ENCODE data around the gene KIF11.
A peak's percentile ranks its signal among the peaks of the same experiment; 100 is the strongest.
"Not testable (repeated sequence)": the region's sequence is repeated elsewhere in the genome, so short reads cannot be mapped to it uniquely, and the experiment has no call there.

The KIF11 gene

DNA sequence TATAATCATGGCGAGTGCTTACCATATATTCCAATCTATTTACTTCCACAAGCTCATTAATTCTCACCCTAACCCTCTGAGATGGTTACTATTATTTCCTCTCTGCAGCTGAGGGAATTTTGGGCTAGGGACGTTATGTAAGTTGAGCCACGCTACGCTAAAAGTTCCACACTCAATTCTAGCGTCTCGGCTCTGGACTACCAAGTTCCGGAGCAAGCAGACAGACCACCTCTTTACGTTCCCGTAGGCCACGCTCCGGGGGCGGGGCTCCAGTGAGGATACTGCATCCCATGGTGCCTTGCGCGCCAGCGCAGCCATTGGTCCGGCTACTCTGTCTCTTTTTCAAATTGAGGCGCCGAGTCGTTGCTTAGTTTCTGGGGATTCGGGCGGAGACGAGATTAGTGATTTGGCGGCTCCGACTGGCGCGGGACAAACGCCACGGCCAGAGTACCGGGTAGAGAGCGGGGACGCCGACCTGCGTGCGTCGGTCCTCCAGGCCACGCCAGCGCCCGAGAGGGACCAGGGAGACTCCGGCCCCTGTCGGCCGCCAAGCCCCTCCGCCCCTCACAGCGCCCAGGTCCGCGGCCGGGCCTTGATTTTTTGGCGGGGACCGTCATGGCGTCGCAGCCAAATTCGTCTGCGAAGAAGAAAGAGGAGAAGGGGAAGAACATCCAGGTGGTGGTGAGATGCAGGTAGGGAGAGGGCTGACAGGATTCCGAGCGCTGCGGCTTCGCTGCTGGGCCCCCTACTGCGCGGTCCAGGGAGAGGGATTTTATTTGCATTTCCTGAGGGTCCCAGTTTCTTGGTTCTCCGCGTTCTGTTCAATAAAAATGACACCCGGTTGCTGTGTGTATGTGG is at the start of gene KIF11:
Gene KIF11, plus strand, starts transcription at position 370 of the 858 bp plus-strand sequence. Its CDS starts 246 bp downstream, at position 616.
- DNase-seq (ENCODE audit: low read depth) = peak; percentile 90

GRCh38 chr10:92544296-92544695 is 48.6 kb upstream of the KIF11 start:
- DNase-seq (ENCODE audit: low read depth) = no peak

GRCh38 chr10:92545556-92545955 is 47.4 kb upstream of the KIF11 start:
- DNase-seq (ENCODE audit: low read depth) = no peak

GRCh38 chr10:92547676-92548075 is 45.3 kb upstream of the KIF11 start:
- no peak for DNase-seq (ENCODE audit: low read depth)

GRCh38 chr10:92550924-92551323 is 42.0 kb upstream of the KIF11 start:
- DNase-seq (ENCODE audit: low read depth) = no peak

- DNase-seq (ENCODE audit: low read depth) = no peak
Observed at GRCh38 chr10:92552310-92552709, 40.6 kb upstream of the KIF11 start.

- DNase-seq (ENCODE audit: low read depth) = no peak
Observed at GRCh38 chr10:92553959-92554358, 39.0 kb upstream of the KIF11 start.

DNA sequence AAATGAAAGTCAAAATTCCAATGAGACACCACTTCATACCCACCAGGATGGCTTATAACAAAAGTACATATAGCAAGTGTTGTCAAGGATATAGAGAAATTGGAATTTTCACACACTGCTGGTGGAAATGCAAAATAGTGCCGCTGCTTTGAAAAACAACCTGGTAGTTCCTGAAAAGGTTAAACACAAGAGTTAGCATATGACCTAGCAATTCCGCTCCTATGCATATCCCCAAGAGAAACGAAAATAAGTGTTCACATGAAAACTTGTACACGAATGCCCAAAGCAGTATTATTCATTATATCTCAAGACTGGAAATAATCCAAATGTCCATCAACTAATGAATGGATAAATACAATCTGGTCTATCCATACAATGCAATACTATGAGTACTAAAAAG is 33.9 kb upstream of the KIF11 start:
- no peak for DNase-seq (ENCODE audit: low read depth)

DNA sequence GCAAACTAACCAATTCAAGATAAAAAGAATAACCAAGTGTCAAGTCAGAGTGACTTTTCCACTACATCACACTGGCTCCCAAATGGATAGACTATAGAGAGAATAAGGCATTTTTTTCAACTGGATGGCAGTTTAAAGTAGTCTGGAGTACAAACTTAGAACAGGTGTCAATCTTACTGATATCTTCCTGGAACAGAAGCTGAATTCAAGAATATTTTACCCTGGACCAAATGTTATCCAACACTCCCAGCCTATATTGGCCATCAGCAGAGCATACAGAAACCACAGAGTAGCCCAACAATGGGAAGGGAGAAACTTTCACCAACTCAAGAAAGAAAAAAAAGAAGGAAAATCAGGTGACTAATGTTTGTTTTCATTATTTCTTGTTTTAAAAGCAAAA is 30.5 kb upstream of the KIF11 start:
- DNase-seq (ENCODE audit: low read depth) = no peak

DNA sequence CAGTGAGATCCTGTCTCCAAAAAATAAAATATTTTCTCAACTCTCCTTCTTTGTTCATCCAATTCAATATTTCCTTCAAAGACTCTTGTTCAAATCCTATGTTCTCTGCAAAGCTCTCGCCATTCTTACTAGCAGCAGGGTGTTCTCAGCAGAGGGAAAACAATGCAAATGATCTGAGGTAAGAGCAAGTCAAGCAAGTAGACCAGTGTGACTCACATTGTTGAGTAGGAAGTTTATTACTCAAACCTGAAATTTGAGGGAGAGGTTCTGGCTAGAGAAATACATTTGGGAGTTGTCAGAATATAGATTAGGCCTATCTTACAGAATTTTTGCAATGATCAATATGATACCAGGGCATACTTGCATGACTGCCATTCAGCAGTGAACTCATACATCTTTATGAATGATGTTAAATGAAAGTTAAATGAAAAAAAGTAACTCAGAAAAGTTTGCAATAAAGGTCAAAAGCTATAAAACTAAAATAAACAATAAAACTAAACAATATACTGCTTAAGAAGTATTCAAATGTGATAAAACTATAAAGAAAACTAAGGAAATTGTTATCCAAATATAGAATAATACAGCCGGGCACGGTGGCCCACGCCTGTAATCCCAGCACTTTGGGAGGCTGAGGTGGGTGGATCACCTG is 24.9 kb upstream of the KIF11 start:
- DNase-seq (ENCODE audit: low read depth) = no peak

- DNase-seq (ENCODE audit: low read depth) = no peak
Observed at GRCh38 chr10:92569071-92569470, 23.9 kb upstream of the KIF11 start.

DNA sequence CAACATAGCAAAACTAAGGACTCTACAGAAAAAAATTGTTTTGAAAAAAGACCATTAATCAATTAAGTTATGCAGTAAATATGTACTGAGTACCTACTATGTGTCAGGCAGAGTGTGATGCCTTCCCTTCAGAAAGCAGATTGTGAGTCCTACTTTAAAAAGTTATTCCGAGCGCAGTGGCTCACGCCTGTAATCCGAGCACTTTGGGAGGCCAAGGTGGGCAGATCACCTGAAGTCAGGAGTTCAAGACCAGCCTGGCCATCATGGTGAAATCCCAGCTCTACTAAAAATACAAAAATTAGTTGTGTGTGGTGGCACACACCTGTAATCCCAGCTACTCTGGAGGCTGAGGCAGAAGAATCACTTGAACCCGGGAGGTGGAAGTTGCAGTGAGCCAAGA is 23.3 kb upstream of the KIF11 start:
- DNase-seq (ENCODE audit: low read depth) = not testable (repeated sequence)

DNA sequence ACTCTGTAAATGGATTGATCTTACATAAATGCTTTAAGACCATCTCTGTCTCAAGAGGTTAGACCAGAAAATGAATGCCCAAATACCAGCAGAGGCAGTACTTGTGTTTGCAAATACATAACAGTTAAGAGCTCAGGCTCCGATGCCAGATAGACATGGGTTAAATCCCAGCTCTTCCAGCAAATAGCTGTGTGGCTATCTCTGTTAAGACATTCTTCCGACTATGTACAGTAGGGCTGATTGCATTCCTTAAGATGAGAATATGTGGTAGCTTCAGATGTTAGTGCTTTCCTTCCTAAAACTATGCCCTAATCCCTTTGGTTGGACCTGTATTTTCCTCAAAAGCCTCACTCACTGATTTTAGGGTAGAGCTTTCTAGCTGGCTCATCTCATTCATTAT is 21.3 kb upstream of the KIF11 start:
- DNase-seq (ENCODE audit: low read depth) = no peak

DNA sequence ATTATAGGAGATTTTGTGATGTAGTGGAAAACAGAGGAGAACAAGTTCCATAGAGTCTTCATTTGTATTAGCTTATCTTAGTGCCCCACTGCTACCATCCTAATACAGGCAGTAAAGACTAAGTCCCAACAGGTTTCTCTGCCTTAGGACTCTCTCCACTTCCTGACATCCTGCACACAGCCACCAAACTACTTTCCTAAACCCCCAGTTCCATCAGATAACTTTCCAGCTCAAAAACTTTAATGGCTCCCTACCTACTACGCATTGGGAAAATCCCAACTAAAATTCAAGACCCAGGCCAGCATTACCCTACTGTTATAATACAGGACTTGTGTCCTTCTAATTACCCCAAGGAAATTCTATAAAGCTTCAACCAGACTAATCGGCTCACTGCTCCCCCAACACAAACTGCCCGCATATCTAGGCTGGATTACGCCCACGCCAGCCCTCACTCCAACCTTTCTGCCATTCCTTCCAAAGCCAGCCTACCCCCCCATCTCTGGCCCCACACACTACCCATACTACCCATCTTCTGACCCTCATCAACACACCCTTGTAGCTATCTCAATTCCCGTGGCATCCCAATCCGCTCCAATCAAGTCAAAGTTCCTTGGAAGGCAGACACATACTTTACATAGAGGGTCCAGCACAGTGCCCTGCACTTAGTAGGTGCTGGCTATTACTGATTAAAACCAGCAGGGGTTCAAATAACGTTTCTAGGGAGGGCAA is 20.4 kb upstream of the KIF11 start:
- no peak for DNase-seq (ENCODE audit: low read depth)

GRCh38 chr10:92573091-92573797 is 19.7 kb upstream of the KIF11 start:
- peak; percentile 30 for DNase-seq (ENCODE audit: low read depth)

DNA sequence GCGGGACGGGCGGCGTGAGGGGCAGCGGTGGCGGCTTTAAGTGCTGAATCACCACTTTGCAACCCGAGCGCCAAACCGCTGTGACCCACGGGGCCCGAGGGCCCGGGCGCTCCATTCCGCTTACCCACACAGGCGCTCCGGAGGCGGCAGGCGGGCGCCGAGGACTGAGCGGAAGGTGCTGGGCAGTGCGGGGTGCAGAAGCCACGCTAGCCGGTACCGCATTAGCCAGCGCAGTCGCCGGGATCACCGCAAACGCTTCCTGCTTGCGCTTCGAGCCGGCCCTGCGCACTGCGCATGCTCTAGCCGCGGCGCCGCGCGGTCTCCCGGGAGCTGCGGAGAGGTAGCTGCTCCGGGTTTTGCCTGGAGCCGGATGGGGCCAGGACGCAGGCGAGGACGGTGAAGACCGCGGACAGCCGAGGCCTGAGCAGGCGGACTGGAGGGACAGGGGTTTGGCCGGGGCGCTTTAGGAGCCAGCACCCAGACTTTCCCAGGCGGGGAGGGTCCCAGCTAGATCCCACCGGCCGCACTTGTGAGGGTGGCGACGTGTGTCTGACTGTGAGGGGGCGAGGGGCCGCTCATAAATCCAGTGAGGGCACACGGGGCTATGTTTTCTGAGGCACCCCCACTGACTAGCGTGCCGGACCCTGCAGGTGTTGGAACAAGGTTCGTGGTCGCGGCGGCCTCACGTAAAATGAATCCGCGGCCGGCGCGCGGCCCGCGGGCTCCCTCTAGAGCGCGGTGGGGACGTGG is 19.0 kb upstream of the KIF11 start, which contains the start of gene IDE:
Gene IDE, minus strand, starts transcription at position 296 of the 750 bp plus-strand sequence. Its CDS starts 74 bp downstream, at position 222.
- DNase-seq (ENCODE audit: low read depth) = peak; percentile 68

DNA sequence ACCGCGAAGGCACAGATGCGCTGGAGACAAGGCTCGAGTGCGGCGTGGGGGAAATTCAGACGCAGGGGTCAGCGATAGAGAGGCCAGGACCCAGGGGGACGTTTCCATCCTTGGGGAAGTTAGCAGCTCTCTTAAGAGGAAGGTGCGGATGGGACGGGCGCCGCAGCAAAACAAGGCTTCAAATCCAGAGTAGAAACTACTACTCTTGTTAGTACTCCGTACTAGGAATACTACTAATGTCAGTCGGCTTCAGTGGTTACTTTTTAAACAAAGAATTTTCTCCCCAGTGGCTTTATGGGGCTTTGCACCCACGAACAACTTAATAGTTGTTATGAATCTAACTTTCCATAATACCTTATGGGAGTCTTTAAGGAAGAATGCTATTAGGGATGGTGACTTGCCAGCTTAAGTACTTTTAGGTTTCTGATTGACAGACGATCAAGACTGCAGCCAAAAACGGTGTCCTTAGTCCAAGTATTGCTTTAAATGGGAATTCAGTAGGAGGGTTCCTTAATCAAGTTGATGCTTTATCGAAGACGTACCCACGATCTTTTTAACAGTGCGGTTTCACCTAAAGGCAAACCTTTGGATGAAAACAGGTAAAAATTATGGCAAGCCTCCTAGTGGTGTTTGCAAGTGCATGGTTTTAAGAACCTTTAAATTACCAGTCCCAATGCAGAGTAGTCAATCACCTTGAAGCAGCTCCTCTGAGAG is 18.2 kb upstream of the KIF11 start:
- no peak for DNase-seq (ENCODE audit: low read depth)

- no peak for DNase-seq (ENCODE audit: low read depth)
Observed at GRCh38 chr10:92575961-92576360, 17.0 kb upstream of the KIF11 start.

DNA sequence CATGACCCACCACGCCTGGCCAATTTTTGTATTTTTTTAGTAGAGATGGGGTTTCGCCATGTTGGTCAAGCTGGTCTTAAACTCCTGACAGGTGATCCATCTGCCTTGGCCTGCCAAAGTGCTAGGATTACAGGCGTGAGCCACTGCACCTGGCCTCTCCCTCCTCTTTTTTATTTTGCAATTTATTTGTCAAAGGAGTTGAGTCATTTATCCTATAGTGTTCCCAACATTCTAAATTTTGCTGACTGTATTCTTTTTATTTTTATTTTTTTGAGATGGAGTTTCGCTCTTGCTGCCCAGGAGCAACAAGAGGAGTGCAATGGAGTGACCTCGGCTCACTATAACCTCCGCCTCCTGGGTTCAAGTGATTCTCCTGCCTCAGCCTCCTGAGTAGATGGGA is 10.6 kb upstream of the KIF11 start:
- DNase-seq (ENCODE audit: low read depth) = not testable (repeated sequence)

Data from stimulated activated CD8-positive, alpha-beta memory T cell treated with anti-CD3 and anti-CD28 coated beads, Interleukin-12 subunit alpha, Interleukin-12 subunit beta, amount 100 ng/mL, for 4 hours (primary cell).